ENCODE measurements around the gene ARCN1. TPM values are rescaled to one million over a fixed set of nuclear protein-coding genes. Genes with fewer than 3 reads are reported as not detected.
A peak's percentile ranks its signal among the peaks of the same experiment; 100 is the strongest.

Gene ARCN1
- total and polyA plus RNA-seq, 9 of the 15 experiments (the other 6 are each of a cell fraction or from before 2014, with no cell fraction given), result 30.0 to 224 (median 76.4) TPM

- TF ChIP-seq LCOR (CRISPR knock-in tag; IDR thresholded peaks at IDR 0.05) (no peak), ELF1 (tag; IDR thresholded peaks at IDR 0.05) (peak; percentile 42; the same call in 1 of the 2 replicates), ADNP (tag; IDR thresholded peaks at IDR 0.05) (no peak), TSHZ1 (CRISPR knock-in tag; IDR thresholded peaks at IDR 0.05) (no peak), TBP (optimal IDR thresholded peaks at IDR 0.05; ENCODE audit: low read depth, low read length) (peak; percentile 58), ZEB2 (IDR thresholded peaks at IDR 0.05) (peak; percentile 37; the same call in 1 of the 2 replicates), ZNF184 (CRISPR knock-in tag; IDR thresholded peaks at IDR 0.05) (no peak), ZFP30 (CRISPR knock-in tag; IDR thresholded peaks at IDR 0.05; ENCODE audit: borderline replicate concordance) (no peak), EGR1 (conservative IDR thresholded peaks at IDR 0.05) (peak; percentile 52), CC2D1A (IDR thresholded peaks at IDR 0.05) (no peak), MYC (IDR thresholded peaks at IDR 0.05; ENCODE audit: low read depth, low read length) (no peak), MYC (CRISPR knock-in tag; IDR thresholded peaks at IDR 0.05; ENCODE audit: borderline replicate concordance, low read depth) (peak; percentile 15; the same call in 1 of the 2 replicates), ZNF407 (IDR thresholded peaks at IDR 0.05; ENCODE audit: low read depth) (no peak), FOXK1 (CRISPR knock-in tag; IDR thresholded peaks at IDR 0.05; ENCODE audit: borderline replicate concordance) (no peak), RFX1 (IDR thresholded peaks at IDR 0.05) (no peak), ZC3H11A (IDR thresholded peaks at IDR 0.05; ENCODE audit: low read depth, low read length) (no peak), ZNF354B (CRISPR knock-in tag; IDR thresholded peaks at IDR 0.05) (no peak), KAT2B (IDR thresholded peaks at IDR 0.05; ENCODE audit: low read depth, low read length) (no peak)
These were observed 35.5 kb downstream of the ARCN1 start, which contains the start of gene PHLDB1 (continued) for GRCh38 chr11:118607401-118608359.

Data from K562 (cell line).